Mucosa of rectum (tissue), 2 donors: ENCODE results near the gene MRPS6.

Experiments used
- H3K27ac ChIP-seq, 2 donors: one replicate each; pipeline ENCODE4 v1.7.0; 2013; ENCODE audit warnings: inconsistent platforms in 2 of 2, low read depth in 2 of 2, low read length in 2 of 2
- H3K27me3 ChIP-seq, 2 donors: one replicate each; pipeline ENCODE4 v1.7.0; 2013; ENCODE audit warnings: low read length in 2 of 2; ENCODE audit not compliant: control insufficient read depth in 2 of 2, insufficient read depth in 2 of 2
- H3K36me3 ChIP-seq, 2 donors: one replicate each; pipeline ENCODE4 v1.7.0; 2013; ENCODE audit warnings: low read length in 2 of 2; ENCODE audit not compliant: control insufficient read depth in 2 of 2, insufficient read depth in 2 of 2
- H3K4me1 ChIP-seq, 2 donors: one replicate each; pipeline ENCODE4 v1.7.0; 2013; ENCODE audit warnings: low read length in 2 of 2, mild to moderate bottlenecking in 1 of 2; ENCODE audit not compliant: control insufficient read depth in 2 of 2, insufficient read depth in 2 of 2
- H3K4me3 ChIP-seq, 2 donors: one replicate each; pipeline ENCODE4 v1.7.0; 2013; ENCODE audit warnings: low read length in 2 of 2
- H3K9ac ChIP-seq, 2 donors: one replicate each; pipeline ENCODE4 v1.7.0; 2013; ENCODE audit warnings: low read length in 2 of 2, low read depth in 1 of 2, mild to moderate bottlenecking in 1 of 2
- H3K9me3 ChIP-seq, 2 donors: one replicate each; pipeline ENCODE4 v1.7.0; 2013; ENCODE audit warnings: low read length in 2 of 2; ENCODE audit not compliant: control insufficient read depth in 2 of 2
- donor health status: healthy.
- donor health status: Normal muscosa, but diverticular disease.

MRPS6 gene

DNA sequence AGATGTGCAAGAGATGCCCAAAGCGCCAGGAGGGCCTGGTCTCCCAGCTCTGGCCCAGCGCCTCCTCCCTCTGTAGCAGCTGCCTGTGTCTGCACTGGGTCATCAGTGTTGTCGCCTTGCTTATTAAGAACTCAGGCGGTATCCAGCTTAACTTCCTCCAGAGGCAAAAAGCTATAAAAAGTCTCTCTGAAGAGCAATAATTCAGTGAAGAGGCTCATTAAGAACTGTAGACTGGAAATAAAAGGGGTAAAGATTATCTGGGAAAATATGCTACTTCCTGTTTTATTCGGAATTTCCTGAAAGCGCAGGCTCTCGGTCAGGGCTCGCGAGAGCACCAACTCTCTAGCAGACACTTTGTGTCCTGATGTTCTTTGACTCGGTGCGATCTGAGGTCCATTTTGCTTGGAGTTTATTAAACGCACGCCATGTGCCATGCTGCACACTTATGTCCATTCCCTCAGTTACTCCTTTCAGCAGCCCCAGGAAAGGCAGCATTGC, 70.4 kb downstream of the MRPS6 start:
- no peak overlapping the region for H3K27ac ChIP-seq
- H3K27me3 ChIP-seq = no peaks in the 10 kb centered on the region
- no peaks in the 10 kb centered on the region for H3K9me3 ChIP-seq
- no peak overlapping the region for H3K4me3 ChIP-seq
- no peaks in the 10 kb centered on the region for H3K4me1 ChIP-seq
- H3K36me3 ChIP-seq = peaks cover 14 to 20% of the 10 kb centered on the region in 2 donors
- H3K9ac ChIP-seq = no peak overlapping the region

DNA sequence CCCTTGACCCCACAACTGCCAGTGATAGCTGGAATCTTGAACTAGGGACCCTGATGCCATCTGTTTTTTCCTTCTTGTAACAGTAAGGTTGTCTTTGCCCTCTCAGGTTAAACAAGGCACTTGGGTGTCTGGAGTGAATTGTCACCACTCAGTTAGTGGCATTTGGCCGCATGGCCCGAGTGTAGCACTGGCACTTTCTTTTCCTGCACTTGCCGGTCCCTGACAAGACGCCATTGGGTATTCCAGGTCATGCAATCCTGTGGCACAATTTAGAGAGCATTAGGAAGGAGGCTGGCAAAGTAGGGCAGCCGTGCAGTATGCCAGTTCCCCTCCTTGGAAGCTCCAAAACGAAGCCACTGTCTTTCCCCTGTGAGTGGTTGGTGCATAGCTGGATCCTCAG, 70.8 kb downstream of the MRPS6 start:
- no peaks in the 10 kb centered on the region for H3K27me3 ChIP-seq
- no peak overlapping the region for H3K27ac ChIP-seq
- no peak overlapping the region for H3K4me3 ChIP-seq
- peaks cover 14 to 20% of the 10 kb centered on the region in 2 donors for H3K36me3 ChIP-seq
- no peaks in the 10 kb centered on the region for H3K4me1 ChIP-seq
- H3K9ac ChIP-seq = no peak overlapping the region
- no peaks in the 10 kb centered on the region for H3K9me3 ChIP-seq

DNA sequence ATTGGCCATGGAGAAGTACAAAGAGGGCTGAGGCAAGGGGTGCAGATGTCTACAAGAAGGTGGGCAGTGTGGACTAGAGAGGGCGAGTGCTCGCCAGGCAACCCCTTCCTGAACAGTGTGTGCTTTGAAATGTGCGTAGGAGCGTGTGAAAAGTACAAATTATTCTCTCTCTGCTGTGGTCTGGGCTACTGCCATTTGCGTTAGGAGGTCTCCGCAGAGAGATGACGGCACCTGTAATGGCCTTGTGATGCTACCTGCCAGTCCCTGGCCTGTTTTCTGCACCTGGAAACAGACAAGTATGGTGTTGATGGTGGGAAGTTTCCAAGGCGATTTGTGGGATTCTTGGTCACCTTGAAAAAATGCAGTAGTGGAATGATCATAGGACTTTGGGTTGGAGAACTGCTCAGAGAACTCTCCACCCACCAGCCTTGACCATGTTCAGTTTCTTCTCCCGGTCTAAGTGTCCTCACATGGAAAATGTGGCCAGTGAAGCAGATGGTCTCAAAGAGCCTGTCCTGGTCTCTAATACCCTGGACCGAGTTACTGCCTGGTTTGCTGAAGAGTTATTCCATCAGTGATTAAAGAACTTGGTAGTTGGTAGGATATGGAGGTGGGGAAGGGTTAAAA, 74.5 kb downstream of the MRPS6 start:
- Histone ChIP-seq H3K36me3 (peaks cover 3 to 16% of the 10 kb centered on the region in 2 donors), H3K4me1 (no peaks in the 10 kb centered on the region), H3K4me3 (no peak overlapping the region), H3K9me3 (no peaks in the 10 kb centered on the region), H3K9ac (no peak overlapping the region), H3K27me3 (no peaks in the 10 kb centered on the region), H3K27ac (no peak overlapping the region)

DNA sequence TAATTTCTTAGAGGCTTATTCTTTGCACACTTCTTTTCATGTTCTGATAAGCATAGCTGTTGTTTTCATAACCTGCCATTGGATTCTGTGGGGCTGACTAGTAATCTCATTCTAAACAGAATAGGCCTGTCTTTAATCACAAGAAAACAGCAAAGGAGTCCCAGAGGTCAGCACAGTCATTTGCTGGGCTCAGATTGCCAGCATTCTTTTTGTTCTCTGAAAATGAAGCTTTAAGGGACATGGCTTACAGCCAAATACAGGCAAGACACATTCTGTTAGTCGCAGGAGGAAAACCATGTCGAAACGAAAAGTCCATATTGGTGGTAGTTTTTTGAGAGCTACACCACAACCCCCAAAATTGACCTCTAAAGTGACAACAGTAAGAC, 75.0 kb downstream of the MRPS6 start:
- no peaks in the 10 kb centered on the region for H3K9me3 ChIP-seq
- H3K27me3 ChIP-seq = no peaks in the 10 kb centered on the region
- H3K27ac ChIP-seq = no peak overlapping the region
- no peak overlapping the region for H3K9ac ChIP-seq
- H3K36me3 ChIP-seq = peaks cover 0 to 11% of the 10 kb centered on the region in 2 donors
- no peak overlapping the region for H3K4me3 ChIP-seq
- H3K4me1 ChIP-seq = no peaks in the 10 kb centered on the region

DNA sequence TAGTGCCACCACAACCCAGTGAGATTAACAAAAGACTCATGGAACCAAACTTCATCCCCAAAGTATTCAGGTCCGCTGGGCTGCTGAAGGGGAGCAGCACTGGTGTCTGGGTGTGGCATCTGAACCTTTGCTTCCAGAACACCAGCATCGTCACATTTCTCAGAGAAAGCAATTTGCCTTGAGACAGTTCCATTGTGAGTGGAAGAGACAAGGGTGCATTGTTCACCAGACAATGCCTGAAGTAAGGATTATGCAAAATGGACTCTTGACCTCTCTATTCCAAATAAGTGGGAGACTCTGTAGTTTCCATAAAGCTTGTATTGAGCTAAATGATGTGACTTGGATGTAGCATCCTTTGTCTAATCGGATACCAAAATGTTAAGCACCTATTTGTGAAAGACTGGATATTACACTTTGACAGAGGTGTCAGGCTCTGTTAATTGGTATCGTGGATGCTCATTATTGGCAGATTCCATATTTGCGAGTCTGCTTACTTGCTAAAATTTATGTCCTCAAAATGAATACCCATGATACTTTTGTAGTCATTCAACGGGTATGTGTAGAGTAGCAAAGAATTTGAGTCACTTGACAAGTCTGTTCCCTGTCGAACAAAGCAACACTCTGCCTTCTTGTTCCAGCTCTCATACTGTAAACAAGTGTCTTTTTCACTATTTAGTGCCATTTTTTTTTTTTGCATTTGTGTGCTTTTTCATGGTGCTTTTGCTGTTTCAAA, 75.6 kb downstream of the MRPS6 start:
- H3K9me3 ChIP-seq = no peaks in the 10 kb centered on the region
- H3K27me3 ChIP-seq = no peaks in the 10 kb centered on the region
- no peak overlapping the region for H3K4me3 ChIP-seq
- H3K27ac ChIP-seq = no peak overlapping the region
- H3K9ac ChIP-seq = no peak overlapping the region
- H3K4me1 ChIP-seq = no peaks in the 10 kb centered on the region
- peaks cover 0 to 8% of the 10 kb centered on the region in 2 donors for H3K36me3 ChIP-seq

DNA sequence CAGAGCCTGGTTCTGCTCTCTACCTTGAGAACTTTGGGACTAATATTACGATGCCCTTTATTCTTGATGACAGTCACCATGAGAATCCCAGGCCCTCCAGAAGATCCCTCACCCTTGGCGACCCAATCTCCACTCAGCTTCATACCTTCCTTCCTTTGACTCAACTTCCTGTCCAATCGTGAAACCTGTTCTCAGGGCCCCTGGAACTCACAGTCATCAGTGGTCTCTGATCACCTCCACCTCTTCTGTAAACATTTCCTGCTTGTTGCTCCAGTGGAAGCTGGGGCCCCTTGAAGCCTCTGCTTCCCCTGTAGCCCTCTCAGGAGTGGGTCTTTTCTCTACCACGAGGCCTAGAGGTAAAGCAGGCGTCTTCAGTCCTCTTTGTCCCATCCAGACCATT, 79.1 kb downstream of the MRPS6 start:
- H3K9ac ChIP-seq = no peak overlapping the region
- H3K36me3 ChIP-seq = no peaks in the 10 kb centered on the region
- no peaks in the 10 kb centered on the region for H3K4me1 ChIP-seq
- H3K4me3 ChIP-seq = no peak overlapping the region
- H3K27me3 ChIP-seq = no peaks in the 10 kb centered on the region
- no peaks in the 10 kb centered on the region for H3K9me3 ChIP-seq
- no peak overlapping the region for H3K27ac ChIP-seq

DNA sequence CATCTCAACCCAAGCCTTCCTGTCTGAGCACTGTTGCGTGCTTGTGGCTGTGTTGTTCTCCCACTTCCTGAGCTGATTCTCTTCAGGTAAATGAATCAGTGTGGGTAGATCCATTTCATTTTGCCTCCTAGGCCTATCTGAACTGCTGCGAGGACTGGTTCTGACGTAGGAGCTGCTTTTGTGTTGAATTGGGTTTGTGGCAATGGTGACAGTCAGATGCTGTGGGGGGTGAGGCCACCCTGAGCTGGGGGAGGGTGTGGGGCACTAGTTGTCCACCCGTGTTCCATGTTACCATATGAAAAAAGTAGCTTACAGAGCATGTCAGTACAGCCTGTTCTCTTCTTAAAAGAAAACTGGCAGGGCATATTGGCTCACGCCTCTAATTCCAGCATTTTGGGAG, 81.5 kb downstream of the MRPS6 start:
- Histone ChIP-seq H3K27me3 (no peaks in the 10 kb centered on the region), H3K36me3 (no peaks in the 10 kb centered on the region), H3K4me1 (no peaks in the 10 kb centered on the region), H3K27ac (no peak overlapping the region), H3K9ac (no peak overlapping the region), H3K9me3 (no peaks in the 10 kb centered on the region), H3K4me3 (no peak overlapping the region)

DNA sequence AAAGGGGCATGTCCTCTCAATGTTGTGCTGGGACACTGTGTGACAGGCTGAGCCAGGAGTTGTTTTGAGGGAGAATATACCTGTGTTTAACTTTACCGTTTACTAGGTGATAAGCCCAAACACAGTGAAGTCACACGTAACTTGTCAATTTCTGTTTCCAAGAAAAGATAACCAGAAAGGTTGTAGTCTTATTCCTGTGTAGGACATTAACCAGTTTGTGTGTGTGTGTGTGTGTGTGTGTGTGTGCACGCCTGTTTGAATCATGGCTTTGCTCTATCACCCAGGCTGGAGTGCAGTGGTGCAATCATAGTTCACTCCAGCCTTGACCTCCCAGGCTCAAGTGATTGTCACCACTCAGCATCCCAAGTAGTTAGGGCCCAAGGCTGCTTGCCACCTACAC, 83.6 kb downstream of the MRPS6 start:
- H3K36me3 ChIP-seq = no peaks in the 10 kb centered on the region
- H3K9ac ChIP-seq = no peak overlapping the region
- no peak overlapping the region for H3K4me3 ChIP-seq
- H3K9me3 ChIP-seq = no peaks in the 10 kb centered on the region
- H3K27ac ChIP-seq = no peak overlapping the region
- H3K4me1 ChIP-seq = no peaks in the 10 kb centered on the region
- no peaks in the 10 kb centered on the region for H3K27me3 ChIP-seq

DNA sequence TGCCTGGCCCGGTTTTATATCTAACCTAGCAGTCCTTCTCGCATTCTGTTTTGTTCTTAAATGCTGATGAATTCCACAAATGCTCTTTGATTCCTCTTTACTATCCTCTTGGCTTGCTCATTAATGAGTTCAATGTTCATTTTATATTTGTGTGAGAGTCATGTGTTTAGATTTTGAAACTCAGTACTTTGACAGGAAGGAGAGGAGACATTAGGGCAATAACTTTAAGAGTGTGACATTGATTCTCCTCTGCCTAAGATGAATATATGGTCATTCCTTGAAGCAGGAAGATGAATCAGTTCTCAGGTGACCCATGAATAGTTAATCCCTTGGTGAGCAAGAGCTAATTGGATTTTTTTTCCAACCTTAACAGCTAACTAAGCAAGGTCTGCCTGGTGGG, 84.1 kb downstream of the MRPS6 start:
- H3K4me3 ChIP-seq = no peak overlapping the region
- no peaks in the 10 kb centered on the region for H3K4me1 ChIP-seq
- H3K36me3 ChIP-seq = no peaks in the 10 kb centered on the region
- no peaks in the 10 kb centered on the region for H3K9me3 ChIP-seq
- H3K27me3 ChIP-seq = no peaks in the 10 kb centered on the region
- H3K27ac ChIP-seq = no peak overlapping the region
- H3K9ac ChIP-seq = no peak overlapping the region

DNA sequence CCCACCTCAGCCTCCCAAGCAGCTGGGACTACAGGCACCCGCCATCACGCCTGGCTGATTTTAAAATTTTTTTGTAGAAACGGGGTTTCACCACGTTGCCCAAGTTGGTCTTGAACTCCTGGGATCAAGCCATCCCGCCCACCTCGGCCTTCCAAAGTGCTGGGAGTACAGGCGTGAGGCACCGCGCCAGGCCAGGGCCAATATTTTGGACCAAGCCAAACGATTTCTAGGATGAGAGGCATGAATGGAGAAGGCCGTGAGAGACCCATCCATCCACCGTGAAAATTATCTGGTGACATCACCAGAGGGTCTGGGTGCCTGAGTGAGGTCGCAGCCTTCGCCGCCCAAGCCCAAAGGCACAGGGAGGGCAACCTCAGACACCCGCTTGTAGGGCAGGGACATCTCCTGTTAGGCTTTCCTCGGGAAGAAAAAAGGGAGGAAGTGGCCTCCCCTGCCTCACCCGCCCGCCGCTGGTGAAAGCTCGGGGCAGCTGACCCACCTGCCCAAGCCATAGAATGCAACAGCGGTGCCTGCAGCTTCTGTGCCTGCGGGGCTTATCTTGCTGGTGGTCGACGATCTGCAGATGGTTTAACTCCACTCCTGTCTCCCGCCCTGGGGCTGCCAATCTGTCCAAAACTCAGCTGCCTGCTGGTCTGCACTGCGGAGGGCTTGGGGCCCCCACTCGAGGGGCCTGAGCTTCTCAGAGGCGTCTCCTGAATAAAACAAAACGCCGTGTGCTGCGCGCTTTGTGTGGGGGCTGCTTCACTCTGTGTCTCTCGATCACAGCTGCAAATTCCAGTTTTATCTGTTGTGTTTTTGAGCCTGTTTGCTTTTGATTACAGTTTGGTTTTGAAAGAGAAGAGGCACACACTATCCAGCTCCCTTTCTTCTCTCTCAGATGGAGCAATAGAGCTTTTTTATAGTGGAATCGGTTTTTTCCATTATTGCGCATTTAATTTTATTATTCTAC, 85.8 kb downstream of the MRPS6 start:
- no peaks in the 10 kb centered on the region for H3K4me1 ChIP-seq
- peaks cover 0 to 5% of the 10 kb centered on the region in 2 donors for H3K9me3 ChIP-seq
- no peak overlapping the region for H3K27ac ChIP-seq
- no peaks in the 10 kb centered on the region for H3K36me3 ChIP-seq
- no peaks in the 10 kb centered on the region for H3K27me3 ChIP-seq
- no peak overlapping the region for H3K4me3 ChIP-seq
- H3K9ac ChIP-seq = no peak overlapping the region
